GM10248 (cell line): ENCODE measurements around the gene HLA-DPA1.

ENCODE experiments used
- CTCF ChIA-PET: fragments of 300-600 bp; sonication (Branson Sonifier 250); formaldehyde crosslinking; extraction: SDS; loops from one replicate; lab custom pipeline; 2021; ENCODE audit warnings: antibody characterized with exemption; lab: Yijun Ruan, JAX
- POLR2A ChIA-PET: fragments of 350-650 bp; sonication (Branson Sonifier 250); formaldehyde crosslinking; extraction: SDS; loops from one replicate; lab custom pipeline; 2020; ENCODE audit warnings: antibody characterized with exemption; lab: Yijun Ruan, JAX
- DNase-seq: peaks from one replicate; pipeline ENCODE4 v3.0.0; 2012; ENCODE audit errors: extremely low spot score
- CTCF ChIP-seq: IDR thresholded peaks from 2 replicates; pipeline ENCODE4 v1.5.1; 2012; ENCODE audit warnings: mild to moderate bottlenecking, low read depth; ENCODE audit errors: extremely low read depth, missing control alignments, control extremely low read depth

Gene HLA-DPA1

GRCh38 chr6:33116417-33116816 lies 43.0 kb upstream of the HLA-DPA1 start:
- ChIA-PET CTCF (interaction anchor here (0.8 to 6.8 kb wide), 7 partner anchors 11 to 132 kb away, joined by 3 to 66 read pairs (median 9); no protein-coding TSS in a partner anchor), POLR2A (no interaction called here)
- DNase-seq = no peak
- TF ChIP-seq CTCF = no peak

GRCh38 chr6:33114406-33114805 lies 41.0 kb upstream of the HLA-DPA1 start:
- TF ChIP-seq CTCF = no peak
- ChIA-PET CTCF (interaction anchor here (0.6 to 1.7 kb wide), 23 partner anchors 9 to 134 kb away, joined by 3 to 14 read pairs (median 3); no protein-coding TSS in a partner anchor), POLR2A (interaction anchor here (0.8 to 1.4 kb wide), 3 partner anchors 41 to 142 kb away, joined by 3 to 10 read pairs (median 4); partner anchors contain the start of gene HLA-DPA1)
- DNase-seq = no peak

GRCh38 chr6:33113755-33114154 lies 40.3 kb upstream of the HLA-DPA1 start:
- CTCF ChIA-PET = interaction anchor here (0.7 to 1.7 kb wide), 18 partner anchors 10 to 135 kb away, joined by 3 to 14 read pairs (median 4); no protein-coding TSS in a partner anchor
- no peak for DNase-seq
- no peak for TF ChIP-seq CTCF
- POLR2A ChIA-PET = interaction anchor here (0.8 to 1.4 kb wide), 2 partner anchors 40 to 142 kb away, joined by 4 to 10 read pairs; partner anchors contain the start of gene HLA-DPA1

GRCh38 chr6:33112148-33112547 lies 38.7 kb upstream of the HLA-DPA1 start:
- POLR2A ChIA-PET = interaction anchor here (1.2 to 1.6 kb wide), 2 partner anchors 36 to 140 kb away, joined by 7 to 10 read pairs; partner anchors contain the start of gene HLA-DPB1
- DNase-seq = peak; percentile 83

GRCh38 chr6:33108307-33108706 lies 34.9 kb upstream of the HLA-DPA1 start:
- TF ChIP-seq CTCF = no peak
- no peak for DNase-seq
- ChIA-PET POLR2A (no interaction called here), CTCF (interaction anchor here (1.7 to 2.5 kb wide), 2 partner anchors 11 to 18 kb away, joined by 4 to 8 read pairs; no protein-coding TSS in a partner anchor)

More at GRCh38 chr6:33112148-33112547, 38.7 kb upstream of the HLA-DPA1 start:
- CTCF ChIA-PET = interaction anchor here (0.8 to 2.2 kb wide), 16 partner anchors 9 to 278 kb away, joined by 3 to 17 read pairs (median 3); partner anchors contain the start of gene TAP1
- TF ChIP-seq CTCF = no peak

GRCh38 chr6:33107641-33108040 lies 34.2 kb upstream of the HLA-DPA1 start:
- TF ChIP-seq CTCF = no peak
- no peak for DNase-seq
- POLR2A ChIA-PET = no interaction called here
- CTCF ChIA-PET = interaction anchor here (0.7 to 2.5 kb wide), 4 partner anchors 14 to 93 kb away, joined by 3 to 8 read pairs (median 4); no protein-coding TSS in a partner anchor
